Measurements from ENCODE around the gene MRPL3.
"Not testable (repeated sequence)": the region's sequence is repeated elsewhere in the genome, so short reads cannot be mapped to it uniquely, and the experiment has no call there.

MRPL3 gene

GRCh38 chr3:131501949-131502348 lies 822 bp downstream of the MRPL3 start:
- in situ Hi-C loops (cut with MboI; ENCODE audit: low sequenced_read_pairs) = no loop called here

- in situ Hi-C loops (cut with MboI; ENCODE audit: low sequenced_read_pairs) = no loop called here
These were observed 8.1 kb downstream of the MRPL3 start for GRCh38 chr3:131494706-131495105.

- in situ Hi-C loops (cut with MboI; ENCODE audit: low sequenced_read_pairs) = no loop called here
These were observed 11.0 kb downstream of the MRPL3 start for GRCh38 chr3:131491775-131492174.

- in situ Hi-C loops (cut with MboI; ENCODE audit: low sequenced_read_pairs) = no loop called here
These were observed 11.7 kb downstream of the MRPL3 start for GRCh38 chr3:131491084-131491483.

GRCh38 chr3:131486545-131486944 lies 16.2 kb downstream of the MRPL3 start:
- in situ Hi-C loops (cut with MboI; ENCODE audit: low sequenced_read_pairs) = not testable (repeated sequence)

- in situ Hi-C loops (cut with MboI; ENCODE audit: low sequenced_read_pairs) = no loop called here
These were observed 17.7 kb downstream of the MRPL3 start for GRCh38 chr3:131485119-131485518.

- in situ Hi-C loops (cut with MboI; ENCODE audit: low sequenced_read_pairs) = no loop called here
These were observed 18.2 kb downstream of the MRPL3 start for GRCh38 chr3:131484496-131485111.

GRCh38 chr3:131480116-131480515 lies 22.7 kb downstream of the MRPL3 start:
- in situ Hi-C loops (cut with MboI; ENCODE audit: low sequenced_read_pairs) = no loop called here

GRCh38 chr3:131477813-131478212 lies 25.0 kb downstream of the MRPL3 start:
- in situ Hi-C loops (cut with MboI; ENCODE audit: low sequenced_read_pairs) = no loop called here

- in situ Hi-C loops (cut with MboI; ENCODE audit: low sequenced_read_pairs) = no loop called here
These were observed 28.7 kb downstream of the MRPL3 start for GRCh38 chr3:131474115-131474514.

- in situ Hi-C loops (cut with MboI; ENCODE audit: low sequenced_read_pairs) = no loop called here
These were observed 32.4 kb downstream of the MRPL3 start for GRCh38 chr3:131470377-131470776.

- in situ Hi-C loops (cut with MboI; ENCODE audit: low sequenced_read_pairs) = no loop called here
These were observed 44.1 kb downstream of the MRPL3 start for GRCh38 chr3:131458653-131459052.

GRCh38 chr3:131457220-131457619 lies 45.6 kb downstream of the MRPL3 start:
- in situ Hi-C loops (cut with MboI; ENCODE audit: low sequenced_read_pairs) = no loop called here

GRCh38 chr3:131454501-131454900 lies 48.3 kb downstream of the MRPL3 start:
- in situ Hi-C loops (cut with MboI; ENCODE audit: low sequenced_read_pairs) = no loop called here

- in situ Hi-C loops (cut with MboI; ENCODE audit: low sequenced_read_pairs) = no loop called here
These were observed 49.2 kb downstream of the MRPL3 start for GRCh38 chr3:131453533-131453932.

- in situ Hi-C loops (cut with MboI; ENCODE audit: low sequenced_read_pairs) = no loop called here
These were observed 55.4 kb downstream of the MRPL3 start for GRCh38 chr3:131447349-131447748.

GRCh38 chr3:131444180-131444579 lies 58.6 kb downstream of the MRPL3 start:
- in situ Hi-C loops (cut with MboI; ENCODE audit: low sequenced_read_pairs) = no loop called here

- in situ Hi-C loops (cut with MboI; ENCODE audit: low sequenced_read_pairs) = no loop called here
These were observed 63.7 kb downstream of the MRPL3 start for GRCh38 chr3:131439084-131439483.

- in situ Hi-C loops (cut with MboI; ENCODE audit: low sequenced_read_pairs) = no loop called here
These were observed 67.8 kb downstream of the MRPL3 start for GRCh38 chr3:131435000-131435399.

GRCh38 chr3:131432441-131432840 lies 70.3 kb downstream of the MRPL3 start:
- in situ Hi-C loops (cut with MboI; ENCODE audit: low sequenced_read_pairs) = no loop called here

GRCh38 chr3:131431754-131432153 lies 71.0 kb downstream of the MRPL3 start:
- in situ Hi-C loops (cut with MboI; ENCODE audit: low sequenced_read_pairs) = no loop called here

- in situ Hi-C loops (cut with MboI; ENCODE audit: low sequenced_read_pairs) = no loop called here
These were observed 75.5 kb downstream of the MRPL3 start for GRCh38 chr3:131427226-131427625.

GRCh38 chr3:131421957-131422498 lies 80.7 kb downstream of the MRPL3 start:
- in situ Hi-C loops (cut with MboI; ENCODE audit: low sequenced_read_pairs) = no loop called here

All from hTERT RPE-1 (cell line).